ENCODE data around the gene KCNT1.

KCNT1 gene

GRCh38 chr9:135701959-135702721 is at the start of gene KCNT1:
KCNT1 (plus strand) TSS chr9:135702185; CDS start chr9:135702259, 74 bp downstream.
- peak; percentile 38 for DNase-seq (ENCODE audit: low read depth)
- TF ChIP-seq CTCF (conservative IDR thresholded peaks at IDR 0.05; ENCODE audit: low read depth, low read length) = peak; percentile 44
- no peak within 1 kb of the TSS for H3K4me3 ChIP-seq (ENCODE audit: low read depth, low read length)

GRCh38 chr9:135655317-135655716 is 46.7 kb upstream of the KCNT1 start:
- no peak overlapping the region for H3K4me3 ChIP-seq (ENCODE audit: low read depth, low read length)
- DNase-seq (ENCODE audit: low read depth) = no peak
- no peak for TF ChIP-seq CTCF (conservative IDR thresholded peaks at IDR 0.05; ENCODE audit: low read depth, low read length)

GRCh38 chr9:135657416-135657815 is 44.6 kb upstream of the KCNT1 start:
- DNase-seq (ENCODE audit: low read depth) = no peak
- no peak overlapping the region for H3K4me3 ChIP-seq (ENCODE audit: low read depth, low read length)
- no peak for TF ChIP-seq CTCF (conservative IDR thresholded peaks at IDR 0.05; ENCODE audit: low read depth, low read length)

- no peak overlapping the region for H3K4me3 ChIP-seq (ENCODE audit: low read depth, low read length)
- no peak for TF ChIP-seq CTCF (conservative IDR thresholded peaks at IDR 0.05; ENCODE audit: low read depth, low read length)
- DNase-seq (ENCODE audit: low read depth) = no peak
Observed at GRCh38 chr9:135659252-135659651, 42.7 kb upstream of the KCNT1 start.

- TF ChIP-seq CTCF (conservative IDR thresholded peaks at IDR 0.05; ENCODE audit: low read depth, low read length) = no peak
- no peak overlapping the region for H3K4me3 ChIP-seq (ENCODE audit: low read depth, low read length)
- DNase-seq (ENCODE audit: low read depth) = no peak
Observed at GRCh38 chr9:135660407-135660806, 41.6 kb upstream of the KCNT1 start.

GRCh38 chr9:135661816-135662560 is 40.0 kb upstream of the KCNT1 start:
- no peak for TF ChIP-seq CTCF (conservative IDR thresholded peaks at IDR 0.05; ENCODE audit: low read depth, low read length)
- DNase-seq (ENCODE audit: low read depth) = peak; percentile 46
- no peak overlapping the region for H3K4me3 ChIP-seq (ENCODE audit: low read depth, low read length)

Data from choroid plexus epithelial cell (primary cell).